ENCODE measurements around the gene INA. TPM values are rescaled to one million over a fixed set of nuclear protein-coding genes. Genes with fewer than 3 reads are reported as not detected.

The INA gene
- total RNA-seq, 2 donors from 2014 or later = 3.3 to 3.4 TPM

DNA sequence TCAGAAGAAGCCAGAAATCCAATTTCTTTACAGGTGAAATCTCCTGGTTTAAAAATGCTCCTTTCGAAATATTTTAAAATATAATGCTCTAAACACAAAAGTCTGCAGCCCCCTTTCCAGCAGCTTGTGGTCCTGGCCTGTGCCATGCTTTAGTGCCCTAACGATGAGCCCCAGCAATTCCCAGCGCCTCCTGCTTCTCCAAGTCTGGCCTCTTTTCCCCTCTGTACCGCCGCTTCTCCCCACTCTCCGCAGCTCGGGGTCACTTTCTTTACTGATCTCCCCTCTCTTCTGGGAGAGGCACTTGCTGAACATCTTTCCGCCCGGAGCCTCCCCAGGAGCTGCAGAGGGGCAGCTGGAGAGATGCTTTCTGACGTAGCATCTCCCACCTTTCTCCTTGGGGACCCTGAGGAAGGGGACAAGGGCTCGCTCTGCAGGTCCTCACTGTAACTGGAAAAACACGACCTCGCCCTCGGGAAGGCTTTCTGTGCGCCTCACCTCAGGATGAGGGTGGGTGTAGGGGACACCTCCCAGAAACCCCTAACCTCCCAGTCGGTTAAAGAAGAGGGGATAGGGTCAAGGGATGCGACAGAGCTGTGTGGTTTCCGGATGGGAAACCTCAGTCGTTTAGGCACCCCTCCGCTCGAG is 565 bp upstream of the INA start:
- Histone ChIP-seq H3K4me1 (ENCODE audit: control insufficient read depth, insufficient read depth, low read length) (no peaks in the 10 kb centered on the region), H3K27me3 (ENCODE audit: control insufficient read depth, insufficient read depth, low read length, poor library complexity, severe bottlenecking) (peaks cover 69% of the 10 kb centered on the region), H3K4me3 (ENCODE audit: low read length) (peak overlapping the region; percentile 72), H3K27ac (ENCODE audit: low read depth, low read length) (no peak overlapping the region), H3K36me3 (ENCODE audit: control insufficient read depth, insufficient read depth, low read length) (no peaks in the 10 kb centered on the region), H3K9ac (ENCODE audit: extremely low read depth, low read length, poor library complexity, severe bottlenecking) (no peak overlapping the region), H3K9me3 (ENCODE audit: control insufficient read depth, low read length) (no peaks in the 10 kb centered on the region)
- Mint-ChIP-seq H3K27me3 (ENCODE audit: insufficient read depth) (peaks cover 71% of the 10 kb centered on the region), H3K27ac (no peak overlapping the region), H3K4me3 (peak overlapping the region; percentile 59), H3K36me3 (ENCODE audit: low read depth) (no peaks in the 10 kb centered on the region), H3K9me3 (peaks cover 2% of the 10 kb centered on the region), H3K4me1 (no peaks in the 10 kb centered on the region)
- WGBS, 2 experiments (ENCODE audit: insufficient coverage in 1 of 2, insufficient read length in 1 of 2) = 35 to 55% methylated on average over 10 to 21 of the region's 21 CpGs
- TF ChIP-seq, protein P1, sequence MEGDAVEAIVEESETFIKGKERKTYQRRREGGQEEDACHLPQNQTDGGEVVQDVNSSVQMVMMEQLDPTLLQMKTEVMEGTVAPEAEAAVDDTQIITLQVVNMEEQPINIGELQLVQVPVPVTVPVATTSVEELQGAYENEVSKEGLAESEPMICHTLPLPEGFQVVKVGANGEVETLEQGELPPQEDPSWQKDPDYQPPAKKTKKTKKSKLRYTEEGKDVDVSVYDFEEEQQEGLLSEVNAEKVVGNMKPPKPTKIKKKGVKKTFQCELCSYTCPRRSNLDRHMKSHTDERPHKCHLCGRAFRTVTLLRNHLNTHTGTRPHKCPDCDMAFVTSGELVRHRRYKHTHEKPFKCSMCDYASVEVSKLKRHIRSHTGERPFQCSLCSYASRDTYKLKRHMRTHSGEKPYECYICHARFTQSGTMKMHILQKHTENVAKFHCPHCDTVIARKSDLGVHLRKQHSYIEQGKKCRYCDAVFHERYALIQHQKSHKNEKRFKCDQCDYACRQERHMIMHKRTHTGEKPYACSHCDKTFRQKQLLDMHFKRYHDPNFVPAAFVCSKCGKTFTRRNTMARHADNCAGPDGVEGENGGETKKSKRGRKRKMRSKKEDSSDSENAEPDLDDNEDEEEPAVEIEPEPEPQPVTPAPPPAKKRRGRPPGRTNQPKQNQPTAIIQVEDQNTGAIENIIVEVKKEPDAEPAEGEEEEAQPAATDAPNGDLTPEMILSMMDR (conservative IDR thresholded peaks at IDR 0.05) = no peak
- peak; percentile 57 for DNase-seq

DNA sequence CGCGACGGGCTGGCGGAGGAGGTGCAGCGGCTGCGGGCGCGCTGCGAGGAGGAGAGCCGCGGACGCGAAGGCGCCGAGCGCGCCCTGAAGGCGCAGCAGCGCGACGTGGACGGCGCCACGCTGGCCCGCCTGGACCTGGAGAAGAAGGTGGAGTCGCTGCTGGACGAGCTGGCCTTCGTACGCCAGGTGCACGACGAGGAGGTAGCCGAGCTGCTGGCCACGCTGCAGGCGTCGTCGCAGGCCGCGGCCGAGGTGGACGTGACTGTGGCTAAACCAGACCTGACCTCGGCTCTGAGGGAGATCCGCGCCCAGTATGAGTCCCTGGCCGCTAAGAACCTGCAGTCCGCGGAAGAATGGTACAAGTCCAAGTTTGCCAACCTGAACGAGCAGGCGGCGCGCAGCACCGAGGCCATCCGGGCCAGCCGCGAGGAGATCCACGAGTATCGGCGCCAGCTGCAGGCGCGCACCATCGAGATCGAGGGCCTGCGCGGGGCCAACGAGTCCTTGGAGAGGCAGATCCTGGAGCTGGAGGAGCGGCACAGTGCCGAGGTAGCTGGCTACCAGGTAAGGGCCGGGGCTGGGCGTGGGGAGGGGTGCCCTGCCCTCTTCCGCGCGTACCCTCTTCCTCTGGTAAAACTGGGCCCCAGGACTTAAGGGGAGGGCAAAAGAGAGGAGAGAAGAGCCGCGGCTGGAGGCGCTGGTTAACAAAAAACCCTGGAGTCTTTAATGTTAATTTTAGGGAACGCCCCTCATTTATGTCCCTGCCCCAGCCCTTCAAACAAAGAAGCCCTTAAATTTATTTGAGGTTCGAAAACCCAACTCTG is 987 bp downstream of the INA start:
- H3K36me3 ChIP-seq (ENCODE audit: control insufficient read depth, insufficient read depth, low read length) = no peaks in the 10 kb centered on the region
- no peaks in the 10 kb centered on the region for H3K4me1 ChIP-seq (ENCODE audit: control insufficient read depth, insufficient read depth, low read length)
- H3K9me3 Mint-ChIP-seq = peaks cover 2% of the 10 kb centered on the region
- H3K27me3 ChIP-seq (ENCODE audit: control insufficient read depth, insufficient read depth, low read length, poor library complexity, severe bottlenecking) = peaks cover 69% of the 10 kb centered on the region
- peak overlapping the region; percentile 72 for H3K4me3 ChIP-seq (ENCODE audit: low read length)
- H3K9ac ChIP-seq (ENCODE audit: extremely low read depth, low read length, poor library complexity, severe bottlenecking) = no peak overlapping the region
- H3K4me1 Mint-ChIP-seq = peaks cover 9% of the 10 kb centered on the region
- no peaks in the 10 kb centered on the region for H3K9me3 ChIP-seq (ENCODE audit: control insufficient read depth, low read length)
- H3K27ac ChIP-seq (ENCODE audit: low read depth, low read length) = no peak overlapping the region
- no peak overlapping the region for H3K27ac Mint-ChIP-seq
- peaks cover 73% of the 10 kb centered on the region for H3K27me3 Mint-ChIP-seq (ENCODE audit: insufficient read depth)
- TF ChIP-seq, protein P1 (conservative IDR thresholded peaks at IDR 0.05) = no peak
- peak overlapping the region; percentile 59 for H3K4me3 Mint-ChIP-seq
- DNase-seq = no peak
- WGBS, 2 experiments (ENCODE audit: insufficient coverage in 1 of 2, insufficient read length in 1 of 2) = 7 to 11% methylated on average over 48 to 76 of the region's 76 CpGs
- H3K36me3 Mint-ChIP-seq (ENCODE audit: low read depth) = no peaks in the 10 kb centered on the region

DNA sequence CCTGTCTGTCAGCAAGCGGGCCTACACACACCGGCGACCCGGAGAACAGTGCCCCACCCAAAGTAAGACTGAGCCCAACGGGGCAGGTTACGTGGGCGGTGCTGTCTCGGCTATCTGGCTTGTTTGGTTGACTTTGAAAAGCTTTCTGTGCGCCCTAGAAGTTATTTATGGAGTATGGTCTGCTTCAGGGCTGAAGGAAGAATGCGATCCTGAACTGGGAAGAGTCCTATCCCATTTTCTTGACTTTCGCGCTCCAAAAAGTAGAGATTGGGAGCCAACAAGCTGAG is 1.5 kb downstream of the INA start:
- no peak for DNase-seq
- WGBS, 2 experiments (ENCODE audit: insufficient coverage in 1 of 2, insufficient read length in 1 of 2) = 23 to 36% methylated on average over 6 to 12 of the region's 12 CpGs
- H3K9me3 Mint-ChIP-seq = peaks cover 2% of the 10 kb centered on the region
- no peak overlapping the region for H3K27ac Mint-ChIP-seq
- H3K9me3 ChIP-seq (ENCODE audit: control insufficient read depth, low read length) = no peaks in the 10 kb centered on the region
- peaks cover 9% of the 10 kb centered on the region for H3K4me1 Mint-ChIP-seq
- no peak overlapping the region for H3K9ac ChIP-seq (ENCODE audit: extremely low read depth, low read length, poor library complexity, severe bottlenecking)
- peaks cover 65% of the 10 kb centered on the region for H3K27me3 ChIP-seq (ENCODE audit: control insufficient read depth, insufficient read depth, low read length, poor library complexity, severe bottlenecking)
- H3K27me3 Mint-ChIP-seq (ENCODE audit: insufficient read depth) = peaks cover 71% of the 10 kb centered on the region
- H3K4me3 Mint-ChIP-seq = peak overlapping the region; percentile 32
- H3K4me3 ChIP-seq (ENCODE audit: low read length) = peak overlapping the region; percentile 72
- H3K36me3 ChIP-seq (ENCODE audit: control insufficient read depth, insufficient read depth, low read length) = no peaks in the 10 kb centered on the region
- TF ChIP-seq, protein P1 (conservative IDR thresholded peaks at IDR 0.05) = no peak
- no peaks in the 10 kb centered on the region for H3K36me3 Mint-ChIP-seq (ENCODE audit: low read depth)
- H3K4me1 ChIP-seq (ENCODE audit: control insufficient read depth, insufficient read depth, low read length) = no peaks in the 10 kb centered on the region
- H3K27ac ChIP-seq (ENCODE audit: low read depth, low read length) = no peak overlapping the region
